ENCODE data around the gene MAML2. TPM values are rescaled to one million over a fixed set of nuclear protein-coding genes. Genes with fewer than 3 reads are reported as not detected.

MAML2 gene
- total and polyA plus RNA-seq, 2 experiments from 2014 or later, result 4.7 to 15.3 TPM

- Histone ChIP-seq H3K79me2 (peaks cover 28% of the 10 kb centered on the region), H3K9me3 (ENCODE audit: low read depth) (no peaks in the 10 kb centered on the region), H3K27me3 (no peaks in the 10 kb centered on the region), H4K20me1 (ENCODE audit: insufficient read depth, poor library complexity, severe bottlenecking) (no peaks in the 10 kb centered on the region), H3K27ac (no peak overlapping the region), H3K4me1 (ENCODE audit: insufficient read depth) (peaks cover 5% of the 10 kb centered on the region), H3K4me3 (no peak overlapping the region), H3K36me3 (replicated peaks; ENCODE audit: insufficient read depth, low read depth) (no peaks in the 10 kb centered on the region), H3K4me2 (no peak overlapping the region), H2AFZ (no peak overlapping the region), H3K9me2 (replicated peaks; ENCODE audit: insufficient read depth) (no peaks in the 10 kb centered on the region)
- WGBS (ENCODE audit: low lambda C conversion rate, missing lambda C conversion rate), result 80% methylated on average over 11 of the region's 11 CpGs
- no peak for TF ChIP-seq CTCF (IDR thresholded peaks at IDR 0.05; ENCODE audit: poor library complexity)
- TF ChIP-seq EZH2 (IDR thresholded peaks at IDR 0.05; ENCODE audit: borderline replicate concordance), result no peak
- no peak for TF ChIP-seq EZH2phosphoT487 (IDR thresholded peaks at IDR 0.05; ENCODE audit: low read depth, severe bottlenecking, unreplicated experiment)
- no peak for DNase-seq (ENCODE audit: low spot score)
Observed at GRCh38 chr11:96074551-96075310, 268.3 kb downstream of the MAML2 start.

GRCh38 chr11:96073536-96073935, 269.5 kb downstream of the MAML2 start:
- no peak for DNase-seq (ENCODE audit: low spot score)
- Histone ChIP-seq H4K20me1 (ENCODE audit: insufficient read depth, poor library complexity, severe bottlenecking) (no peaks in the 10 kb centered on the region), H2AFZ (no peak overlapping the region), H3K4me2 (no peak overlapping the region), H3K79me2 (peaks cover 25% of the 10 kb centered on the region), H3K9me2 (replicated peaks; ENCODE audit: insufficient read depth) (no peaks in the 10 kb centered on the region), H3K9me3 (ENCODE audit: low read depth) (no peaks in the 10 kb centered on the region), H3K4me1 (ENCODE audit: insufficient read depth) (peaks cover 5% of the 10 kb centered on the region), H3K27ac (no peak overlapping the region), H3K4me3 (no peak overlapping the region), H3K36me3 (replicated peaks; ENCODE audit: insufficient read depth, low read depth) (no peaks in the 10 kb centered on the region), H3K27me3 (no peaks in the 10 kb centered on the region)
- TF ChIP-seq EZH2phosphoT487 (IDR thresholded peaks at IDR 0.05; ENCODE audit: low read depth, severe bottlenecking, unreplicated experiment) (no peak), CTCF (IDR thresholded peaks at IDR 0.05; ENCODE audit: poor library complexity) (no peak), EZH2 (IDR thresholded peaks at IDR 0.05; ENCODE audit: borderline replicate concordance) (no peak)
- 76% methylated on average over 6 of the region's 6 CpGs for WGBS (ENCODE audit: low lambda C conversion rate, missing lambda C conversion rate)

- peaks cover 8% of the 10 kb centered on the region for H3K4me1 ChIP-seq (ENCODE audit: insufficient read depth)
- H3K9me2 ChIP-seq (replicated peaks; ENCODE audit: insufficient read depth), result no peaks in the 10 kb centered on the region
- TF ChIP-seq CTCF (IDR thresholded peaks at IDR 0.05; ENCODE audit: poor library complexity), result no peak
- TF ChIP-seq EZH2phosphoT487 (IDR thresholded peaks at IDR 0.05; ENCODE audit: low read depth, severe bottlenecking, unreplicated experiment), result no peak
- no peak for TF ChIP-seq EZH2 (IDR thresholded peaks at IDR 0.05; ENCODE audit: borderline replicate concordance)
- no peak overlapping the region for H3K27ac ChIP-seq
- H3K4me2 ChIP-seq, result no peak overlapping the region
- no peak overlapping the region for H2AFZ ChIP-seq
- H3K4me3 ChIP-seq, result no peak overlapping the region
- no peaks in the 10 kb centered on the region for H3K27me3 ChIP-seq
- H4K20me1 ChIP-seq (ENCODE audit: insufficient read depth, poor library complexity, severe bottlenecking), result no peaks in the 10 kb centered on the region
- H3K36me3 ChIP-seq (replicated peaks; ENCODE audit: insufficient read depth, low read depth), result no peaks in the 10 kb centered on the region
- no peak for DNase-seq (ENCODE audit: low spot score)
- H3K9me3 ChIP-seq (ENCODE audit: low read depth), result no peaks in the 10 kb centered on the region
- peaks cover 22% of the 10 kb centered on the region for H3K79me2 ChIP-seq
- 96% methylated on average over 7 of the region's 7 CpGs for WGBS (ENCODE audit: low lambda C conversion rate, missing lambda C conversion rate)
Observed at GRCh38 chr11:96072592-96072991, 270.4 kb downstream of the MAML2 start.

Data from hepatocyte (in vitro differentiated cells).